ENCODE results near the gene LRP6. TPM values are rescaled to one million over a fixed set of nuclear protein-coding genes. Genes with fewer than 3 reads are reported as not detected.

The LRP6 gene
- total and polyA plus RNA-seq, 4 donors = 14.7 to 76.8 (median 23.2) TPM

GRCh38 chr12:12273291-12273957, 6.6 kb upstream of the LRP6 start:
- no peaks in the 10 kb centered on the region for H3K27me3 ChIP-seq (ENCODE audit: control insufficient read depth in 4 of 4, insufficient read depth in 4 of 4, low read length in 3 of 4)
- H3K9me3 ChIP-seq (ENCODE audit: control insufficient read depth in 4 of 4, low read length in 3 of 4) = no peaks in the 10 kb centered on the region
- H3K27ac ChIP-seq (ENCODE audit: low read depth in 1 of 2, low read length in 2 of 2) = no peak overlapping the region
- WGBS = 94% methylated on average over 4 of the region's 4 CpGs
- H3K4me1 ChIP-seq (ENCODE audit: control insufficient read depth in 4 of 4, insufficient read depth in 4 of 4, low read length in 3 of 4) = no peaks in the 10 kb centered on the region
- H3K4me3 ChIP-seq (ENCODE audit: low read depth in 1 of 3, low read length in 3 of 3) = no peak overlapping the region
- TF ChIP-seq ZBTB33 (IDR thresholded peaks at IDR 0.05) (no peak), NR2F2 (IDR thresholded peaks at IDR 0.05) (no peak), ATF3 (IDR thresholded peaks at IDR 0.05) (no peak), REST (IDR thresholded peaks at IDR 0.05) (no peak), FOXA2 (IDR thresholded peaks at IDR 0.05) (no peak), YY1 (IDR thresholded peaks at IDR 0.05) (no peak), HNF4G (IDR thresholded peaks at IDR 0.05) (no peak), RAD21 (IDR thresholded peaks at IDR 0.05) (no peak), FOXA1 (IDR thresholded peaks at IDR 0.05) (no peak), HNF4A (conservative IDR thresholded peaks at IDR 0.05) (no peak), GABPA (IDR thresholded peaks at IDR 0.05 in 1 of 2, conservative IDR thresholded peaks at IDR 0.05 in 1 of 2) (no peak), RXRA (IDR thresholded peaks at IDR 0.05) (no peak), SP1 (IDR thresholded peaks at IDR 0.05) (no peak)
- TF ChIP-seq, protein P1, sequence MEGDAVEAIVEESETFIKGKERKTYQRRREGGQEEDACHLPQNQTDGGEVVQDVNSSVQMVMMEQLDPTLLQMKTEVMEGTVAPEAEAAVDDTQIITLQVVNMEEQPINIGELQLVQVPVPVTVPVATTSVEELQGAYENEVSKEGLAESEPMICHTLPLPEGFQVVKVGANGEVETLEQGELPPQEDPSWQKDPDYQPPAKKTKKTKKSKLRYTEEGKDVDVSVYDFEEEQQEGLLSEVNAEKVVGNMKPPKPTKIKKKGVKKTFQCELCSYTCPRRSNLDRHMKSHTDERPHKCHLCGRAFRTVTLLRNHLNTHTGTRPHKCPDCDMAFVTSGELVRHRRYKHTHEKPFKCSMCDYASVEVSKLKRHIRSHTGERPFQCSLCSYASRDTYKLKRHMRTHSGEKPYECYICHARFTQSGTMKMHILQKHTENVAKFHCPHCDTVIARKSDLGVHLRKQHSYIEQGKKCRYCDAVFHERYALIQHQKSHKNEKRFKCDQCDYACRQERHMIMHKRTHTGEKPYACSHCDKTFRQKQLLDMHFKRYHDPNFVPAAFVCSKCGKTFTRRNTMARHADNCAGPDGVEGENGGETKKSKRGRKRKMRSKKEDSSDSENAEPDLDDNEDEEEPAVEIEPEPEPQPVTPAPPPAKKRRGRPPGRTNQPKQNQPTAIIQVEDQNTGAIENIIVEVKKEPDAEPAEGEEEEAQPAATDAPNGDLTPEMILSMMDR (IDR thresholded peaks at IDR 0.05; ENCODE audit: low read depth, low read length, missing input control) = no peak
- no peaks in the 10 kb centered on the region for H3K36me3 ChIP-seq (ENCODE audit: control insufficient read depth in 4 of 4, insufficient read depth in 3 of 4, low read depth in 1 of 4, low read length in 3 of 4)
- H3K9ac ChIP-seq (ENCODE audit: low read depth in 1 of 2, low read length in 2 of 2) = no peak overlapping the region
- no peak for DNase-seq (ENCODE audit: low spot score)

DNA sequence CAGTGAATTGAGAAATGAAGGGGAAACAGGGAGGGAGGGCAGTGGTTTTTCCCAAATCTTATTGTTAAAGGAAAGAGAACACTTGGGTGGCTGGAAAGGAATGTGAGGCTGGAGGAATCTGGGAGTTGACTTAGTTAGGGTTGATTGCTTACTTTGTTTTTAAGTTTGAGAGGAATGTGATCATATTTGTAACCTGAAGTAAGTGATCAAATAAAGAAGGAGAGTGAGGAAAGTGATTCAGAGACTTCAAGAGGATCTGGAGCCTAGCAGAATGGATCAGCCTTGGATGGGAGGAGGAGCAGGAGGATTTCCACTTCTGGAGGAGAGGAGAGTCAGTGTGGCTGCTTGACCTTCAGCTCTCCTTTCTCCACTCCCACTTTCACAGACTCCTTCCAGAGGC, 6.0 kb upstream of the LRP6 start:
- Histone ChIP-seq H3K4me3 (ENCODE audit: low read depth in 1 of 3, low read length in 3 of 3) (no peak overlapping the region), H3K9me3 (ENCODE audit: control insufficient read depth in 4 of 4, low read length in 3 of 4) (no peaks in the 10 kb centered on the region), H3K27me3 (ENCODE audit: control insufficient read depth in 4 of 4, insufficient read depth in 4 of 4, low read length in 3 of 4) (no peaks in the 10 kb centered on the region), H3K9ac (ENCODE audit: low read depth in 1 of 2, low read length in 2 of 2) (no peak overlapping the region), H3K27ac (ENCODE audit: low read depth in 1 of 2, low read length in 2 of 2) (no peak overlapping the region), H3K4me1 (ENCODE audit: control insufficient read depth in 4 of 4, insufficient read depth in 4 of 4, low read length in 3 of 4) (peaks cover 0 to 1% (median 0%) of the 10 kb centered on the region in 4 donors), H3K36me3 (ENCODE audit: control insufficient read depth in 4 of 4, insufficient read depth in 3 of 4, low read depth in 1 of 4, low read length in 3 of 4) (no peaks in the 10 kb centered on the region)
- no peak for DNase-seq (ENCODE audit: low spot score)
- no peak for TF ChIP-seq TAF1 (conservative IDR thresholded peaks at IDR 0.05)
- no peak for TF ChIP-seq REST (IDR thresholded peaks at IDR 0.05)
- no peak for TF ChIP-seq NR2F2 (IDR thresholded peaks at IDR 0.05)
- TF ChIP-seq YY1 (IDR thresholded peaks at IDR 0.05) = no peak
- TF ChIP-seq, protein P1 (IDR thresholded peaks at IDR 0.05; ENCODE audit: low read depth, low read length, missing input control) = no peak
- TF ChIP-seq FOXA1 (IDR thresholded peaks at IDR 0.05) = no peak
- no peak for TF ChIP-seq FOXA2 (IDR thresholded peaks at IDR 0.05)
- no peak for TF ChIP-seq SP1 (IDR thresholded peaks at IDR 0.05)
- TF ChIP-seq RAD21 (IDR thresholded peaks at IDR 0.05) = no peak
- no peak for TF ChIP-seq HNF4A (conservative IDR thresholded peaks at IDR 0.05)
- no peak for TF ChIP-seq RXRA (IDR thresholded peaks at IDR 0.05)
- TF ChIP-seq JUND (IDR thresholded peaks at IDR 0.05) = no peak
- no peak for TF ChIP-seq GABPA (IDR thresholded peaks at IDR 0.05 in 1 of 2, conservative IDR thresholded peaks at IDR 0.05 in 1 of 2)
- TF ChIP-seq EGR1 (IDR thresholded peaks at IDR 0.05; ENCODE audit: low read depth in 2 of 2) = no peak
